HG02759 (cell line): Measurements from ENCODE around the gene ZNF621.

Experiments
- ATAC-seq: cut with Tn5 transposase; IDR thresholded peaks from one replicate; pipeline ENCODE4 v1.9.1; 2021; ENCODE audit warnings: mild to moderate bottlenecking, moderate library complexity; ENCODE audit not compliant: unreplicated experiment

ZNF621 gene

GRCh38 chr3:40524568-40525285, at the start of gene ZNF621:
ZNF621 (plus strand) TSS chr3:40524960; CDS start chr3:40525841, 881 bp downstream.
- ATAC-seq = peak; percentile 99

- ATAC-seq = peak; percentile 86
Measured at GRCh38 chr3:40476478-40477470, 48.0 kb upstream of the ZNF621 start, which contains the start of gene ZNF619. ZNF619 (plus strand) TSS chr3:40477122; CDS start chr3:40477980, 858 bp downstream.

- ATAC-seq = no peak
Measured at GRCh38 chr3:40477666-40478065, 47.1 kb upstream of the ZNF621 start.

GRCh38 chr3:40487172-40487571, 37.6 kb upstream of the ZNF621 start:
- no peak for ATAC-seq

GRCh38 chr3:40490916-40491315, 33.8 kb upstream of the ZNF621 start:
- no peak for ATAC-seq

- ATAC-seq = no peak
Measured at GRCh38 chr3:40494698-40495097, 30.1 kb upstream of the ZNF621 start.

GRCh38 chr3:40497288-40497687, 27.5 kb upstream of the ZNF621 start:
- no peak for ATAC-seq

- no peak for ATAC-seq
Measured at GRCh38 chr3:40499952-40500351, 24.8 kb upstream of the ZNF621 start.

- ATAC-seq = no peak
Measured at GRCh38 chr3:40502034-40502433, 22.7 kb upstream of the ZNF621 start.

GRCh38 chr3:40504636-40505430, 19.9 kb upstream of the ZNF621 start:
- no peak for ATAC-seq

- ATAC-seq = peak; percentile 87
Measured at GRCh38 chr3:40505599-40506462, 18.9 kb upstream of the ZNF621 start, which contains the start of gene ZNF620. ZNF620 (plus strand) TSS chr3:40506039; CDS start chr3:40506353, 314 bp downstream.

GRCh38 chr3:40511031-40511718, 13.6 kb upstream of the ZNF621 start:
- ATAC-seq = no peak

GRCh38 chr3:40516201-40516600, 8.6 kb upstream of the ZNF621 start:
- ATAC-seq = no peak

GRCh38 chr3:40518067-40518466, 6.7 kb upstream of the ZNF621 start:
- no peak for ATAC-seq

GRCh38 chr3:40518848-40519247, 5.9 kb upstream of the ZNF621 start:
- no peak for ATAC-seq

GRCh38 chr3:40521254-40521653, 3.5 kb upstream of the ZNF621 start:
- no peak for ATAC-seq

- ATAC-seq = no peak
Measured at GRCh38 chr3:40523781-40524180, 979 bp upstream of the ZNF621 start.

- ATAC-seq = peak; percentile 16
Measured at GRCh38 chr3:40524222-40524567, 565 bp upstream of the ZNF621 start.

GRCh38 chr3:40528426-40528825, 3.7 kb downstream of the ZNF621 start:
- no peak for ATAC-seq
